KBM-7 (cell line): Measurements from ENCODE around the gene RXYLT1.
A peak's percentile ranks its signal among the peaks of the same experiment; 100 is the strongest.
"Not testable (repeated sequence)": the region's sequence is repeated elsewhere in the genome, so short reads cannot be mapped to it uniquely, and the experiment has no call there.

Experiments used
- DNase-seq: peaks from one replicate; pipeline ENCODE4 v3.0.0-alpha.2; 2015
- in situ Hi-C: fragments of 300-500 bp; cut with MboI; formaldehyde crosslinking; loops from 2 replicates; pipeline ENCODE4 v1.14.3; 2020; ENCODE audit warnings: low sequenced_read_pairs, low pct_unique_long_range_greater_than_20kb, mixed read lengths

The RXYLT1 gene, protein sequence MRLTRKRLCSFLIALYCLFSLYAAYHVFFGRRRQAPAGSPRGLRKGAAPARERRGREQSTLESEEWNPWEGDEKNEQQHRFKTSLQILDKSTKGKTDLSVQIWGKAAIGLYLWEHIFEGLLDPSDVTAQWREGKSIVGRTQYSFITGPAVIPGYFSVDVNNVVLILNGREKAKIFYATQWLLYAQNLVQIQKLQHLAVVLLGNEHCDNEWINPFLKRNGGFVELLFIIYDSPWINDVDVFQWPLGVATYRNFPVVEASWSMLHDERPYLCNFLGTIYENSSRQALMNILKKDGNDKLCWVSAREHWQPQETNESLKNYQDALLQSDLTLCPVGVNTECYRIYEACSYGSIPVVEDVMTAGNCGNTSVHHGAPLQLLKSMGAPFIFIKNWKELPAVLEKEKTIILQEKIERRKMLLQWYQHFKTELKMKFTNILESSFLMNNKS

DNA sequence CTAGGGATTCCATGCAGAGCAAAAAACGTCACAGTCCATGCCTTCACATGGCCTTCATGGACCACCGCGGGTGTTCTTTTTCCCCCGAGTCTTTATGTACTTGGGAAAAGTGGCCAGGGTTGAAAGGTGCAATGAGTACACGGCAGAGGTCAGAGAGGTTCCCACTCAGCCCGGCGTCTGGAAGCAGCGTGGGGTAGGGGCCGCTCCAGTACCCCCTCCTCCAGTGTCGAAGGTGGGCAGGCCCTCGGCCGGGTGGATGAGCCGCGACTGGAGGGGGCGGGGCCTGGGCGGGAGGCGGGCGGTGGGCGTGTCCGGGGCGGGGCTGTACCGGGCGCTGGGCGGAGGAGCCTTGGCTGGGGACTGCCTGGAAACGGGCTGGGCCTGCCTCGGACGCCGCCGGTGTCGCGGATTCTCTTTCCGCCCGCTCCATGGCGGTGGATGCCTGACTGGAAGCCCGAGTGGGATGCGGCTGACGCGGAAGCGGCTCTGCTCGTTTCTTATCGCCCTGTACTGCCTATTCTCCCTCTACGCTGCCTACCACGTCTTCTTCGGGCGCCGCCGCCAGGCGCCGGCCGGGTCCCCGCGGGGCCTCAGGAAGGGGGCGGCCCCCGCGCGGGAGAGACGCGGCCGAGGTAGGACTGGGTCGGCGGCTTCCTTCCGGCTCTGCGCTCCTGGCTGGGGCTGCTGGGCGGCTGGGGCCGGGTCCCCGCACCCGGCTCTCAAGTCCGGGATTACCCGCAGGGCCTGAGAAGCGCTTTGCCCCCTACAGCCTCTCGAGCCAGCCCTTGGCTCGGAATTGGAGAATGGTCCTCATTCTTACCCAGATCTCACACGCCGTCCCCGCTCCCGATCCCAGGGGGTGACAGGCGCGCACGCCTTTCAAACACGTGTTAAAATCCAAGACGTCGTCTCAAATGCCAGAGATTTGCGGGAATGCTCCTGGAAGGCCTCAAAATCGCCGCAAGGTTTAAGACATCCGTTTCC lies at the start of gene RXYLT1:
Gene RXYLT1, plus strand, starts transcription at position 412 of the 984 bp plus-strand sequence. Its CDS starts 52 bp downstream, at position 464.
- in situ Hi-C loops: no loop called here

DNA sequence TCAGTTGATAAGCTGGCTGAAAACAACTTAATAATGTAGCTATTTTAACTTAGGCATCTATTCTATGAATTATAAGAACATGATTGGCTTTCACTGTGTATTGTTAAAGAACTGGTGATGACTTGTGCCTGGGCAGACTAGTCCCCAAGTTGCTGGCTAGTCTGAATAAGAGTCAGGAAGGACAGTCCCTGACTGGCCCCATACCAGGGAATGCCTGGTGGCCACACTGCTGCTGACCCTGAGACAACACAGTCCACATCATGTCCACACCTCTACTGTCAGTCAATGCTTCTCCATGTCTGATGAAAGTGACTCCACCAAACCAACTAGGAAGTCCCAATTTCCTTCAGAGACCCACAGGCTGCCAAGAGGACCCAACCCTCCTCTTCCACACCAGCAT lies 46.9 kb upstream of the RXYLT1 start:
- in situ Hi-C loops, DNase-seq: not testable (repeated sequence)

More for the DNA sequence above, at the start of gene RXYLT1:
- DNase-seq: peak; percentile 88

DNA sequence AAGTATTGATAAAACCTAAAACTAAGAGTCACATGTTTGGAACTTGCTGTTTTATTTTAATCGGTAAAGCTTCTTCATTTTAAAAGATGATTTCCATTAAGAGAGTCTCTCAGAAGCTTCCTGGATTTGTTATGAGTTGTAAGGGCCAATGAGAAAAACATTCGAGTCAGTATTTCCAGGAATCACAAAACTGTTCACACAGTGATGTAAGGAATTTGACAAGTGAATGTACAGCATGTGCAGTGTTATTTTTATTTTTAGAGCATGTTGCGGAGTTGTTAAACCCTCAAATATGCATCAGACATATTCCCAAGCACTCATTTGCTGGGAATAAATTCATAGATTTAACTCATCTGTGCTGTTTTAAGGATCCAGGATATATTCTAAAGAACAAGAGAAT lies 46.1 kb upstream of the RXYLT1 start:
- in situ Hi-C loops: not testable (repeated sequence)

DNA sequence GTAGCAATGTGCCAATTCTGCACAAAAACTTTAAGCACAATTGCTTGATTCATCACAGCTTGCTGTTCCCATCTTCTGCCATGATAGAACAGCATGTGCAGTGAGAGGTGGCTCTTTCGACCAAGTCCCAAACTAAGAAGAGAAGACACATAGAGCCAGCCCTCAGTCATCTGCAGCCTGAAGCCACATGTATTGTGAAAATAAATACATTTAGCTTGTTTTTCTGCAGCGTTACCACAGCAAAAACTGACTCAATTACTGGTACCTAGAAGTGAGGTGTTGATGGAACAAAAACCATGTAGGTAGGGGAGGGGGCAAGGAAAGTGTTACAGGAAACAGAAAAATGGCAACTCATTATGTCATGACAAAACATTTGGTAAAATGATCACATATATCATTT lies 39.2 kb upstream of the RXYLT1 start:
- in situ Hi-C loops, DNase-seq: not testable (repeated sequence)

More for the DNA sequence above, 46.1 kb upstream of the RXYLT1 start:
- not testable (repeated sequence) for DNase-seq

DNA sequence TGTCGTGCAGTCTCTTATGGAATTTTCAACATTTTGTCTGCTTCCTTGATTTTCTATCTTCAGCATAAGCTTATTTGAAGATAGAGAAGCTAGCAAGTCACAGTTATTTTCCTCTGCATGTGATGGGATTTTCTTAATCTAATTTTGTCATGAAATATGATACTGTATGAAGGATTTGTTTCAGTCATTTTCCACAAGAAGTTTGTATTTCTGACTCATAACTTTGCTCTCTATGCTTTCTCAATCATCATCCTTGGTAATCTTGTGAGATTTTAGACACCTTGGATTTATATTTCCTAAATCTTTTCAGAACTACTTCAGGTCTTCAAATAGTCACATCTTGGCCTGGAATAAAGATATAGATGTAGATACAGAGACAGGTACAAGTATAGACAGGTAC lies 38.3 kb upstream of the RXYLT1 start:
- DNase-seq, in situ Hi-C loops: not testable (repeated sequence)

DNA sequence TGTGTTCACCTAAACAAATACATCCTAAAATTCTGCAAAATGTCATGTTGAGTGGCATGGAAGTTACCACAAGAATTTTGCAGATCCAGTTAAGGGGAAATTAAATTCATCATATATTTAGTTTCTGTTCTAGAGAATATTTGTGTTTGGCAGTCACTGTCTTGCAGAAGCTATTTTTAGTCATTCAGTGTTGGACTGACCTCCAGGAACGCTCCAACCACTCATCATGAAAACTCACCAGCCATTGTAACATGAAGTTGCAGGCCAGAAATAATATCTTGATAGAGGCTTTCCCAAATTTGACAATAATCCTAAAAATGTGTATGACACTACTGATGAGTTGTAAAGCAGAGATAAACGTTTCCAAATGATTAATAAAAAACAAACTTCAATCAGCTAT lies 35.6 kb upstream of the RXYLT1 start:
- DNase-seq, in situ Hi-C loops: not testable (repeated sequence)

DNA sequence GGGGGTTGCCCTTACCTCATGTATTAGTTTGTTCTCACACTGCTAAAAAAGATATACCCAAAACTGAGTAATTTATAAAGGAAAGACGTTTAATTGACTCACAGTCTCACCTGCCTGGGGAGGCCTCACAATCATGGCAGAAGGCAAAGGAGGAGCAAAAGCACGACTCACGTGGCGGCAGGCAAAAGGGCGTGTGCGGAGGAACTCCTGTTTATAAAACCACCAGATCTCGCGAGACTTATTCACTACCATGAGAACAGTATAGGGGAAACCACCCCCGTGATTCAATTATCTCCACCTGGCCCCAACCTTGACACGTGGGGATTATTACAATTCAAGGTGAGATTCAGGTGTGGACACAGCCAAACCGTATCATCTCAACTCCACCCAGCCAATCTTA lies 33.2 kb upstream of the RXYLT1 start:
- DNase-seq, in situ Hi-C loops: not testable (repeated sequence)

DNA sequence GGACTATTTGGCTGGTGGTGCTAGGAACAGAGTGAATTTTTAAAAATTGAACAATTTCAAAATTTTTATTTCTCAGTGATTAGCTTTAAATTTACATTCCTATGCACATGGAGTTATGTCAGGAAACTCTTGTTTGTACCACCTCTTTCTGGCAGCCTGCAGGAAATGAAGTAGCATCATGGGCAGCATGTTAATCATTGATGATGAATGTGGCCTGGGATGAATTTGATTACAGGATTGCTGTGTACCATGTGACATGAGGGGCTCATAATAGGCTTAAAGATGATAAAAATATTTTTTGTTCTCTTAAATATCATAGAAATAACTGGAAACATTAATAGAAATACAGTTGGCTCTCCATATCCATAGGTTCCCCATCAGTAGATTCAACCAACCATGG lies 32.6 kb upstream of the RXYLT1 start:
- DNase-seq, in situ Hi-C loops: not testable (repeated sequence)

DNA sequence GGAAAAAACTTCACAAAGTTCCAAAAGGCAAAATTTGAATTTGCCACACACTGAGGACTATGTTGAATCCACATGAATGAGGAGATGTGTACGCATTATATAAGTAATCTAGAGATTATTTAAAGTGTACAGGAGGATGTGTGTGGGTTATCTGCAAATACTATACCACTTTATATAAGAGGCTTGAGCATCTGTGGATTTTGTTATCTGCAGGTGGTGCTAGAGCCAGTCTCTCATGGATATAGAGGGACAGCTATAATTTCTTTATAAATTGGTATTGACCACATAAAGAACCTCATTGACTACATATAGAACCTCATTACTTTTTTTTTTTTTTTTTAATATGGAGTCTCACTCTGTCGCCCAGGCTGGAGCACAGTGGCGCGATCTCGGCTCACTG lies 32.2 kb upstream of the RXYLT1 start:
- in situ Hi-C loops: no loop called here

DNA sequence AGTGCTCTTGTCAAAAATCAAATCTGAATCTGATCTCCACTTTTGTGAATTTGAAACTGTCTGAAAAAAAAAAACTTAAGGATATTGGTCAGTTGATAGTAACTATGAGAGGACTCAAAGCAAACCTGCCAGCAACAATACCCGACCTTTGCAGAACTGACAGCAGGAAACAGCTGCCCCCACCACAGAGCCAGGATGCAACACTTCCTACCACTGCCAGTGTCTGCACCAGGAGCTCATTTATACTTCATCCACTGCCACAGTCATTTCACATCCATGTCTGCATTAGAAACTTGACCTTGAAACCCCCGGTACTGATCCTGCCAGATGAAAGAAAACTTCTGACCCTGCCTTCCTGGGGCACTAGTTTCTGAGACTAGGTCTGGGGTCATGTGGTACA lies 27.4 kb upstream of the RXYLT1 start:
- in situ Hi-C loops: no loop called here

More for the DNA sequence above, 32.2 kb upstream of the RXYLT1 start:
- no peak for DNase-seq

DNA sequence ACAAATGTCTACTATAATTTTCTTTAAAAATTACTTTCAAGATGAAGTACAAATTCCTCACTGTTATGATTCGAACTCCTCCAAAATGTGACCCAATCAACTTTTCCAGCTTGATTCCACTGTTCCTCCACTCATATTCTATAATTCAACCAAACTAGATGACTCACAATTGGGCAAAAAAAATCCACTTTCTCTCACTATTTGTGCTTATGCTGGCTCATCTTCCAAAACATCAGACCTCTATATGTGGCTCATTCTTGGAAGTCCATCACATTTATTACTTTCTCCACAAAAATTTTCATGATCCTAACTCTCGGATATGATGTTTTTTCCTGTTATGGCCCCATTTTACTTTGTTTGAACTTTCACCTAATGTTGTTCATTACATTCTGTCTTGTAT lies 26.9 kb upstream of the RXYLT1 start:
- in situ Hi-C loops: no loop called here
- no peak for DNase-seq

More for the DNA sequence above, 27.4 kb upstream of the RXYLT1 start:
- peak; percentile 59 for DNase-seq

DNA sequence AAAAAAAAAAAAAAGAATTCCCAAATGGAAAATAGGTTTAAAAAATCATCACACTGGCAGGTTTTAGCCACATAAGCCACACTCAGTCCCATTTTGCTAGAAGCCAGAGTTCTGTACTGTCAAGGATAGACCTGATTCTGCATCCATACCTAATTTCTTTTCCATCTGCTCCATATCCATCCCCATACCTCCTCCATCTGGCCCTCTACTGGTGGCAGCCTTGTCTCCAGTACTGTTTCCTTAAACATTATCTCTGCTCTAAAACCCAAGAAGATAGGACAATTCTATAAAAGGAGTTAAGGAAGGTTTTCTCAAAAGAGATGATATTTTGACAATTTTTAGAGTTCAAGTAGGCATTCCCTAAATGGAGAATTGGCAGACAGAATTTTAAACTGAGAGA lies 26.0 kb upstream of the RXYLT1 start:
- in situ Hi-C loops: no loop called here
- DNase-seq: no peak

DNA sequence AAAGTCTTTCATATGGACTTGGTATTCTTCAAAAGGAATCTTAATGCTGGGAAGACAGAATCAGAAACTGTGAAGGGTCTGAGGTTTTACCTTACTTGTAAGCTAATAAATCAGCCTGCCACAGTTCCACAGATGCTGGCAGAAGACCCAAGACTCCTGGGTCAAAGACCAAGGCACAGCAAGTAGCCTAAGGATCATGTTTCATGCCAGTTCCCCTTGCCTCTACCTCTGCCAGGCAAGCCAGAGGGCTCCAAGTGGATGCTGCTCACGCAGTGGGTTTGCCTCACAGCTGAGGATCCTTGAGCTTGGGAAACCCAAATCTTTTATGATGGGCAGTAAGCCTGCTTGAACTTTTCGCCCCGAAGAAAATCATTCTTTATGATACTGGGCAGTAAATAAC lies 15.2 kb upstream of the RXYLT1 start:
- in situ Hi-C loops: no loop called here
- no peak for DNase-seq

DNA sequence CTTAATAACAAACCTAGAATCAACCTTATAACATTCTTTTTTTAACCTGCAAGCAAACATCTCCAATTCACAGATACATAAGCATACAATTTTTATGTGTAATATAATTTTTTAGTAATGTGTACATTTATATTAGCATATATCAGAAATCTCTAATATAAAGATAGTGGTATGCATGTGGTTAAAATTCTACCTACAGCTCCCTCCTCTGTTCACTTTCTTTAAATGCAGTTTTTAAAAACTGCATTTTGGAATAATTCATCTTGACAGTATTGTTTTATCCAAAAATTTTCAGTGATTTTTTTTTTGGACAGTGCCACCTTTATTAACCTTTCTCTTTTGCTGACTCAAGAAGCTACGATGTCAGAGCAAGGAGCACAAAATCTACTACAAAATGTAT lies 13.2 kb upstream of the RXYLT1 start:
- in situ Hi-C loops: no loop called here
- DNase-seq: peak; percentile 15

DNA sequence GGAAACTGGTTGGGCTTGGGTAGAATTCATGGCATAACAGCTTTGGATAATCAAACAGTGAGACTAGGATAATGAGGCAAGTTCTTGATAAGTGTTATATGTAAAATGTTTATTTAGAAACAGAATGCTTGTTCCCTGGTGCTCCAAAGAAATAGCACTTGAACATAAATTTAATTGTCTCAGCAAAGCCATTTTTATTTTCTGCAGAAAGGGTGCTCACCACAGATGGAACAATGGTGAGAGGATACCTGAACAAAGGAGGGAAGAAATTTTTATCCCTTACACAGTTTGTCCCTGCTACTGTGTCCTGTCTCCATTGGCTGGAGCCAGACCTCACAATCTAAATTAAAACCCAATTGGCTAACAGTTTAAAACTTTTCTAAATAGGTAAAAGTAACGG lies 9.3 kb upstream of the RXYLT1 start:
- in situ Hi-C loops: no loop called here
- no peak for DNase-seq

DNA sequence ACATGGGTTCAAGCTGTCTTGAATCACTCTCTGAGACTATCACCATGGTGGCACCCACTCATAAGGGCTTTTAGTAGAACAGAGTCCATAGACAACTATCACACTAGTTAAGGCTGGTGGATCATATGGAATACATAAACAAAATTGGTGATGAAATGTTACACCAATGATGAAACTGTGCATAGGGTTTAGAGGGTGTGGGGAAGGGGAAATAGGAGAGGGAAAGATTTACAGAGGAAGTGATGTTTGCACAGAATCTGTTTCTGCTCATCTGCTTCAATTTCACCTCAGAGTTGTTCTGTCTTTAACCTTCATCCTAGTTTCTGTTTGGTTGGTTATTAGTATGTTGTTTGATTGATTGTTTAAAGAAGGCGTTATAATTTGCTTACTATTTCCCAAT lies 2.4 kb upstream of the RXYLT1 start:
- in situ Hi-C loops: no loop called here
- DNase-seq: peak; percentile 10

DNA sequence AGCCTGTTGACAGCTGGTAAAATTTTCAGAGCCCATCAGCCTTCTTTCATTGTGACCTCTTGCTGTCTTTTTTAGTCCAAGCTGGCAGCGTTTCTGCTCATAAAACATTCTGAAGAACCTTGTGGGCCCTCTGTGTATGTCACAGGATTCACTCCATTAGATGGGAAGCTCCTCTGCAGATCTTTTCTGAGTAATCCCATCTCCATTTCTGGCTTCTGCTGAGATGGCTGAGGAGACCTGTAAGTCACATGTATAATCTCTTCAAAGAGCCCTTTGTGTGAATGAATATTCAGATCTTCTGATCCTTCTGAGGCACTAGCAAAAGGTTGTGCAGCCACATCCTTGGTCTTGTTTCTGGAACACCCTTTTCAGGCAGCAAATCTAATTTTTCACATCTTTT lies 2.8 kb downstream of the RXYLT1 start:
- in situ Hi-C loops: no loop called here
- DNase-seq: no peak

DNA sequence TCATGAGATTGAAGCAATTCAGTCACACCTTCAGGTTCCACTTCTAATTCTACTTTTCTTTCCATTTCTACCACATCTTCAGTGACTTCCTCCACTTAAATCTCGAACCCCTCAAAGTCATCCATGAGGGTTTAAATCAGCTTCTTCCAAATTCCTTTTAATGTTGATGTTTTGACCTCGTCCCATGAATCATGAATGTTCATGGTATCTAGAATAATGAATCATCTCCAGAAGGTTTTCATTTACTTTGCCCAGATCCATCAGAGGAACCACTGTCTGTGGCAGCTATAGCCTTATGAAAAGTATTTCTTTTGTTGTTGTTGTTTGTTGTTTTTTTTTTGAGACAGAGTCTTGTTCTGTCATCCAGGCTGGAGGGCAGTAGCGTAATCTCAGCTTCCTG lies 7.6 kb downstream of the RXYLT1 start:
- DNase-seq: no peak
- in situ Hi-C loops: no loop called here

DNA sequence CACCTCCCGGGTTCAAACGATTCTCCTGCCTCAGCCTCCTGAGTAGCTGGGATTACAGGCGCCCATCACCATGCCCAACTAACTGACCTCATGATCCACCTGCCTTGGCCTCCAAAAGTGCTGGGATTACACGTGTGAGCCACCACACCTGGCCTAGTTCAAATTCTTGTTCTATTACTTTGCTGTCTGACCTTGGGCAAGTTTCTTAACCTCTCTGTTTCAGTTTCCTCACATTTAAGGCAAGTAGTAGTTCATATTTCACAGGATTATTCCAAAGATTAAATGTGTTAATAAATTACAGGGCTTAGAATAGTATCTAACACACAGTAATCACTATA lies 10.9 kb downstream of the RXYLT1 start:
- in situ Hi-C loops: no loop called here
- DNase-seq: no peak

DNA sequence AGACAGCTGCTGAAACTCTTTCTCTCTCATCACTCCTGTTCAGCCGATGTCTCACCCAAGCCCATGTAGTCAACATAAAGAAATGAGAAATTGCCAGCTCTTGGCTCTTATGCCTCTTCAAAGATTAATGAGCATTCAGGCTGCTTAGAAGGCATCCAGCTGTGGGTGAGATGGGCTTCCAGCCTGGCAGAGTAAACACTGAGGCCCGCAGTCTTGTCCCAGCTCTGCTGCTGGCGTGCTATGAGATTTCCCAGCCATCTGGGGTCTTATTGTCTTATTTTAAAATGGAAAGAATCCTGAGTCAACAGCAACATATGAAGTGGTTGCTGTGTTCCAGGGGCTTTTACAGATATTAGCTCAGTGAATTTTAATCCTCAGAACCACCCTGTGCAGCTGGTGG lies 12.6 kb downstream of the RXYLT1 start:
- in situ Hi-C loops: no loop called here
- no peak for DNase-seq
